Fibroblast of the conjunctiva (primary cell): ENCODE data around the gene MYH16.
"Not testable (repeated sequence)": the region's sequence is repeated elsewhere in the genome, so short reads cannot be mapped to it uniquely, and the experiment has no call there.

Source experiments
- DNase-seq: peaks from one replicate; pipeline ENCODE4 v3.0.0-alpha.2; 2010; ENCODE audit warnings: low read depth

MYH16 gene

DNA sequence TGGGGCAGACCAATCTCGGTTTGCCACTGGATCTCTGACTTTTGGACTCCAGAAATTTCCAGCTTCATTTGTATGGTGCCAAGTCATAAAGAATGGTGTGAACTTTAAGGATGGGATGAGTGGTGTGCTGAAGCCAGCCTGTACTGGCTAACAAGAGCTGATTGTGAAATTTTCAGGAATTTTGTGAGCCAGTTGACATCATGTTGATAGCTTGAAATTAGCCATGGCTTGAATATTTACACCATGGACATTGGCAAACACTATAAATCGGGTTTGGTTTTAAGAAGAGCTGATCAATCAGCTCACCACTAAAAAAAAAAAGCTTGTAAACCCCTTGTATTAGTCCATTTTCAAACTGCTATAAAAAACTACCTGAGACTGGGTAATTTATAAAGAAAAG is 14.1 kb upstream of the MYH16 start:
- no peak for DNase-seq

DNA sequence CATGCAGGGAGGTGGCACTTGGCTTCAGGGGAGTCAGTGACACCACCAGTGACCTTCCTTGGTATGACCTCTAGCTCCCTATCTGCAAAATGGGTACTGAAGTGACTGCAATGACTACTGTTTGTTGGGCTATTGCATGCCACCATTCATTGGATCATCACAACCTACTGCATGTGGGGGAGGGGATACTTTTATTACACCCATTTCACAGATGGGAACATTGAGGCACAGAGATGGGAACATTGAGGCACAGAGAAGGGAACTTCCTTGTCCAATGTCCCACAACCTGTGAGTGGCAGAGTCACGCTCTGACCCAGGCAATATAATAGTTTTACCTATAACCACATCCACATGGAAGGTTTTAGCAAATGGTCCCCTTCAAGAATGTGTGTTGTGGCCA is 12.2 kb upstream of the MYH16 start:
- no peak for DNase-seq

DNA sequence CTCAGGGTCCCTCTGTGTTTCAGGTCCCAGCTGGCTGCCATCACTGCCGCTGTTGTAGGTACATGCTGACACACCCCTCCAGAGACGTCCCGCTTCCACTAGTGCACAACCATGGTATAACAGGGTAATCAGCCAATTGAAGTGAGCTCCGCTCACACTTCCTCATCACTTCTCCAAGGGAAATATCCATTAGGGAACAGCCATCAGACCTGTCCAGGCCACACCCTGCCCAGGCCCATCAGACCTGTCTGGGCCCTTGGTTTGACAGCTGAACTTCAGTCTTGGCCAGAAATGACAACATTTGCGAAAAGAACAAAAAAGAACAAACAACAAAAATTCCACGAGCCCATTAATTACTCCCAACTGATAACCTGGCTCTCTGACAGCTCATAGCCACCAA is 11.0 kb upstream of the MYH16 start:
- no peak for DNase-seq

DNA sequence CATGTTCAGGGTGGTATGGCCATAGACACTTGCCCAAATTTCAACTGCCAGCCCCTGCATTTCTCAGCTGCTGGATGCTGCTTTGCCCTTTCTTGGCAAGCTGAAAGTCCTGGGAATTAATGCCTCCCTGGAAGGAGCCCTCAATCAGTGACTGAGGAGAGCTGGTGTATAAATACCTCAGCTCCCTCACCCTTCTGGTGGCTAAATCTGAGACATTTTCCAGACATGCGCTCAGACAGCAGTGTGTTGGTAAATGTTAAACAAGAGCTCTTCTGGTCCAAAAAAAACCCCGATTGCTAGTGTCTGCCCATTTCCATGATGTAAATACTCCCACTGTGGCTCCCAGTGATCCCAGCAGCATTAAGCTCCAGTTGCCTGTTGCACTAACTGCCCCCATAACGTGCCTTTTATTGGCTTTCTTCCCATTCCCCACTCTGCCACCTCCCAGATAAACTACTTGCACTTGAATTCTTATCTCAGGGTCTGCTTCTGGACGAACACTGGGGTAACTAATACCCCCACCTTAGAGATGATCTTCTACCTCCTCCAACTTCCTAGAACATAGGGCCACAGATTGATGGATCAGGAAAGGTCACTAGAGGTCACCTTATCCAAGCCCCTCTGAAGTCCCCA is 6.7 kb upstream of the MYH16 start:
- no peak for DNase-seq

DNA sequence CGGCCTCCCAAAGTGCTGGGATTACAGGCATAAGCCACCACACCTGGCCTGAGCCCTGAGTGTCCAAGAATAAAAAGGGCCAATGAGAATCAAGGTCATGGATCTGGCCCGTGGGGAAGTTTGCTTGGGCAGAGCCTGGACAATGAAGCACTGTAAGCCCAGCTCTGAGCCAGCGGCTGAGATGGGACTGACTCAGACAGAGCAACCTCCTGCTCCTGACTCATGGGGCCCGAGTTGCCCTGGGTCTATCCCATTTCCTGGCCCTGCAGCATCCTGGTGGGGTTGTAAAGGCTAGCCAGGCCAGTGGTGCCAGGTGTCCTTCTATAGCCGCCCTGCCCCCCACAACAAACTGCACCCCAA is 5.2 kb upstream of the MYH16 start:
- peak; percentile 17 for DNase-seq

DNA sequence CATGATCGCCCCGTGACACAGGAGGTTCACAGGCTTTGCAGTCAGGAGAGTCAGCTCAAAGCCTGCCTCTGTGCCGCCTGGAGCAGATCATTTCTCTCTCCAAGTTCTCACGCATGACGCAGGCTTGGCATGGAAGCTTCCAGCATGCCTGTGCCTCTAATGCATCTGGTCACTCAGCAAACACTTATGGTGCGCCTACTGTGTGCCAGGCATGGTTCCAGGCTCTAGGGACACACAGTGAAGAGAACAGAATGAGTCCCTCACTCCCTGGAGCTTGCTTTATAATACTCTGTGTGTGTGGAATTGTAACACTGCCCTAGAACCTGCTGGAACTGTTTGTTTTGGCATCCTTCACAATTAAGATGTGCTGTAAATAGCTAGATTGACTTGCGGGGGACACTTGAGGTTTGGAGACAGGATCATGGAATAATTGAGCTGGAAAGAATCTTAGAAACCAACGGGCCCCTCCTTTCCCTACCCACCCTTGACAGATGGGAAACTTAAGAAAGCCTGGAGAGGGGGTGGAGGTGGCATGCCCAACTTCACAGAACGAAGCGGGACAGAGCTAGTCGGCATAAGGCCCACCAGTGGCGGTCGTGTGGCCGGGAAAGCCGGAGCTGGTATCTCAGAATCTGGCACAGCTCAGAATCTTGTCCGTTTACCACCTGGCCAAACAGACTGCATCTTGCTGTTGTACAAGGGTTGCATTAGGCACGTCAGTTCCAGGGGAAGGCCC is 4.6 kb upstream of the MYH16 start:
- DNase-seq, result no peak

DNA sequence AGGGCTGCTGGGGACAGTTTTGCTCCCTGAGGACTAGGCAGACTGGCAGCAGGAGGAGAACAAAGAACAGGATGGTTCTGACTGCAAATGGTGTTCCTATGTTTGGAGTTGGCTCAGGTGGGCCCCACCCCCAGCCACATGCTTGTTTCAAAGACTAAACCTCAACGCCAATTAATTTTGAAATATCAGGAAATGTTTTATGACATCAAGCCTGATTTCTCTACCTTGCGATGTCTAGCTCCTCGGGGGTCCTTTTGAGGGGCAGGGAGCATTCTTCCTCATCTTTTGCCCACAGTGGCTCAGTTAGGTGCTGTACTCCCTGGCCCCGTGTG is 4.1 kb upstream of the MYH16 start:
- no peak for DNase-seq

DNA sequence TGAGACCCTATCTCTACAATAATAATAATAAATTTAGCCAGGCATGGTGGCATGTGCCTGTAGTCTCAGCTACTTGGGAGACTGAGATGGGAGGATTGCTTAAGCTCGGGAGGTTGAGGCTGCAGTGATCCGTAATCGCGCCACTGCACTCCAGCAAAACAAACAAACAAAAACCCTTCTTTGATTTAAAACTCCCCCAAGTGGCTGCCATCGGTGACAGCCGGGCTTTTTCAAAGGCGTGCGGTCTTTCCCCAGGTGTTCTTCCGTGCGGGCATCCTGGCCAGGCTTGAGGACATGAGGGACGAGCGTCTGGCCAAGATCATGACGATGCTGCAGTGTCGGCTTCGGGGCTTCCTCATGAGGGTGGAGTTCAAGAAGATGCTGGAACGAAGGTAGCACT is 1.9 kb upstream of the MYH16 start:
- no peak for DNase-seq

DNA sequence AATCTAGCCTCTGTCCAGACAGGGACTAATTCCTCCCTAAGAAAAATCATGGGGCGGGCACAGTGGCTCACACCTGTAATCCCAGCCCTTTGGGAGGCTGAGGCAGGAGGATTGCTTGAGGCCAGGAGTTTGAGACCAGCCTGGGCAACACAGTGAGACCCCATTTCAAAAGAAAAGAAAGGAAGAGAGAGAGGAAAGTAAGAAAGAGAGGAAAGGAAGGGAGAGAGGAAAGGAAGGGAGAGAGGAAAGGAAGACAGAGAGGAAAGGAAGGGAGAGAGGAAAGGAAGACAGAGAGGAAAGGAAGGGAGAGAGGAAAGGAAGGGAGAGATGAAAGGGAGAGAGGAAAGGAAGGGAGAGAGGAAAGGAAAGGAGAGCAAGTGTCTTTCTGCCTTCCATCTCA is 922 bp downstream of the MYH16 start:
- not testable (repeated sequence) for DNase-seq

DNA sequence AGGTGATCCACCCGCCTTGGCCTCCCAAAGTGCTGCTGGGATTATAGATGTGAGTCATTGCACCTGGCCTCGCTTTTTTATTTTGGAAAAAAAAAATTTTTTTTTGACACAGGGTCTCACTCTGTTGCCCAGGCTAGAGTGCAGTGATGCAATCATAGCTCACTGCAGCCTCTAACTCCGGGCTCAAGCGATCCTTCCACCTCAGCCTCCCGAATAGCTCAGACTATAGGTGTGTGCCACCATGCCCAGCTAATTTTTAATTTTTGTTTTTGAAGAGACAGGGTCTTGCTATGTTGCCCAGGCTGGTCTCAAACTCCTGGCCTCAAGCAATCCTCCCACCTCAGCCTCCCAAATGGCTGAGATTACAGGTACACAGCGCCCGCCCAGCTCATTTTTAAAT is 2.3 kb downstream of the MYH16 start:
- DNase-seq, result not testable (repeated sequence)

DNA sequence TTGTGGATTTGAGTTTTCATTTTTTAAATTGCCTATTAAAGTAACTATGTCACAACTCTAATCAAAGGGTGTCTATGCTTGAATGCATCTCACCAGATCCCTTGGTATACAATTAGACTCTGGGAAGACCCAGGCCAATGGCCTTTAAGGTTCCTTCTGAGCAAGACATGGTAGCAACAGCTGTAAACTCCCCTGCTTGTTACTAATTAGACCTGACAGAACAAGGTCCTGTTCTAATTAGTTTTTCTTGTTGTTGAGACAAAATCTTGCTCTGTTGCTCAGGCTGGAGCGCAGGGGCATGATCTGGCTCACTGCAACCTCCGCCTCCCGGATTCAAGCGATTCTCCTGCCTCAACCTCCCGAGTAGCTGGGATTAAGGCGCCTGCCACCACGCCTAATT is 2.9 kb downstream of the MYH16 start:
- no peak for DNase-seq

DNA sequence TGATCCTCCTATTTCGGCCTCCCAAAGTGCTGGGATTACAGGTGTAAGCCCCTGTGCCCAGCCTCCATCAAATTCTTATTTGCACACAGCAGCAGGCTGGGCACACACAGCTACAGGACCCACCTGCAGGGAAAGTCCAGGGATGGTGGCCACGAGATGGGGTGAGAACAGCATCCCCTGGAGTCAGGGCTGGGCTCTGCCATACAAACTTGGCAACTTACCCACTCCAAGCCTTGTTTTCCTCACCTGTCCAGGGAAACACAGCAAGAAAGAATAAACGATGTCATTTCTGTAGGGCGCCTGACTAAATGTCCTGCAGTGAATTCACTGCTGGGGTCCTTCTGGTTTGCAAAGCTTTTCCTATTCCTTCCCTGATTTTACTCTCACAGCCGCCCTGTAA is 5.5 kb downstream of the MYH16 start:
- no peak for DNase-seq

DNA sequence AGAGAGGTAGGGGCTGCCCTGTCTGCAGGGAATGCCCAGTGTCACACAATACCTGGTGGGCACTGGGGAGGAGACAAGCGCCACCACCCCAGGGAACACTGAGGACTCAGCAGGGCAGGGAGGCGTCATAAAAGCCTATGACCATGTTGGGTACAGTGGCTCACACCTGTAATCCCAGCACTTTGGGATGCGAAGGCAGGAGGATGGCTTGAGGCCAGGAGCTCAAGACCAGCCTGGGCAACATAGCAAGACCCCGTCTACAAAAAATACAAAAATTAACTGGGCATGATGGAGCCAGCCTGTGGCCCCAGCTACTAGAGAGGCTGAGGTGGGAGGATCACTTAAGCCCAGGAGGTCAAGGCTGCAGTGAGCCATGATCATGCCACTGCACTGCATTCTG is 11.5 kb downstream of the MYH16 start:
- DNase-seq, result not testable (repeated sequence)

DNA sequence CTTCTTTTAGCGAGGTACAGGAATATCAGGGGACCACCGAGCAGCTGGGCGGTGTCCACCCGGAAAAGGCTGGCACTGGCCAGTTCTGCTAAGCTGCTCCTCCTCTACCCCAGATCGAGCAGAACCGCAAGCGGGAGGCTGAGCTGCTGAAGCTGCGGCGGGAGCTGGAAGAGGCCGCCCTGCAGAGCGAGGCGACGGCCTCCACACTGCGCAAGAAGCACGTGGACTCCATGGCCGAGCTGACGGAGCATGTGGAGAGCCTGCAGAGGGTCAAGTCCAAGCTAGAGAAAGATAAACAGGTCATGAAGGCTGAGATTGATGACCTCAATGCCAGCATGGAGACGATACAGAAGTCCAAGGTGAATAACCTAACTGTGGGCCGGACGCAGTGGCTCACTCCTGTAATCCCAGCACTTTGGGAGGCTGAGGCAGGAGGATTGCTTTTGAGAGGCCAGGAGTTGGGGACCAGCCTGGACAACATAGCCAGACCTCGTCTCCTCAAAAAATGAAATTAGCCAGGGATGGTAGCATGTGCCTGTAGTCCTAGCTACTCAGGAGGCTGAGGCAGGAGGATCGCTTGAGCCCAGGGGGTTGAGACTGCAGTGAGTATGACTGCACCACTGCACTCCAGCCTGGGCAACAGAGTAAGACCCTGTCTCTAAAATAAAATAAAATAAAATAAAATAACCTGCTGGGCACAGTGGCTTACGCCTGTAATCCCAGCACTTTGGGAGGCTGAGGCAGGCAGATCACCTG is 15.3 kb downstream of the MYH16 start:
- no peak for DNase-seq

DNA sequence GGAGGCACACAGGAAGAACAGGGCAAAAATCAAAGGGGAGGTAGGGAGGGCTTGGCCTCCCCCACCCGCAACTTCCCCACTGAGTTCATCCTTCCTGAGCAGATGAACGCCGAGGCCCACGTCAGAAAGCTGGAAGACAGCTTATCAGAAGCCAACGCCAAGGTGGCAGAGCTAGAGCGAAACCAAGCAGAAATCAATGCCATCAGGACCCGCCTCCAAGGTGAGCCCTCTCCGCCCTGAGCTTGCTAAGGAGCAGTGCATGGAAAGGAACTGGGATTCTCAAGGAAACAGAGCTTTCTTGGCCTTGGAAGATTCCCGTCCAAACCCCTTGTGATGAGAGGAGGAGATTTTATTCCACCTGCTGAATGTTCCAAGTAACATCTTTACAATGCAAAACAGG is 16.5 kb downstream of the MYH16 start:
- no peak for DNase-seq

DNA sequence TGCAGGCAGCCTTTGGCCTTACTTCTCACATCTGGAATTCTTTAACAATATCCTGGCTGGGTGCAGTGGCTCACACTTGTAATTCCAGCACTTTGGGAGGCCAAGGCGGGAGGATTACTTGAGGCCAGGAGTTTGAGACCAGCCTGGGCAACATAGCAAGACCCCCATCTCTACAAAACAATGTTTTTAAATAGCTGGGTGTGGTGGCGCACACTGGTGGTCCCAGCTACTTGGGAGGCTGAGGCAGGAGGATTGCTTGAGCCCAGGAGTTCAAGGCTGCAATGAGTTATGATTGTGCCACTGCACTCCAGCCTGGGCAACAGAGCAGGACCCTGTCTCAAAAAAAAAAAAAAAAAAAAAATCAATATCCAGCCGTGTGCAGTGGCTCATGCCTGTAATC is 17.5 kb downstream of the MYH16 start:
- not testable (repeated sequence) for DNase-seq

DNA sequence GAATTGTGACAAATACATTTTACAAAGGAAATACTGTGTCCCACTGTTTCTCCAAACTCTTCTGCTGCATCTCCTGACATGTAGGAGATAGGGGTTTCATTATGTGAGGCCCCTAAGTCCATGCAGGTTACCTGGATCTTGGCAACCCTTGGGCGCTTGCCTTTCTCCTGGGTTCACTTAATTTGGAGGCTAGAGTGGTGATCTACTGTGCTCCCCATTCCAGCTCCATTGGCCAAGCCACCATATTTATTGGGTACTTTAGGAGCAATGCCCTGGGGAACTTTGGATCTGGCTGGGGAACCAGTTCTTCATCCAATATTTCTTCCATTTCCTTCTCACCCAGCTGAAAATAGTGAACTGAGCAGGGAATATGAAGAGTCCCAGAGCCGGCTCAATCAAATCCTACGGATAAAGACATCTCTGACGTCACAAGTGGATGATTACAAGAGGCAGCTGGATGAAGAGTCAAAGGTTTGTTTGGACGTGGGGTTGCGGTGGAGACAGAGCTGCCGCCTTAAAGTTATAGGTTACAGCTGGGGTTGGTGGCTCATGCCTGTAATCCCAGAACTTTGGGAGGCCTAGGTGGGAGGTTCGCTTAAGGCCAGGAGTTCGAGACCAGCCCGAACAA is 18.5 kb downstream of the MYH16 start:
- DNase-seq, result no peak

DNA sequence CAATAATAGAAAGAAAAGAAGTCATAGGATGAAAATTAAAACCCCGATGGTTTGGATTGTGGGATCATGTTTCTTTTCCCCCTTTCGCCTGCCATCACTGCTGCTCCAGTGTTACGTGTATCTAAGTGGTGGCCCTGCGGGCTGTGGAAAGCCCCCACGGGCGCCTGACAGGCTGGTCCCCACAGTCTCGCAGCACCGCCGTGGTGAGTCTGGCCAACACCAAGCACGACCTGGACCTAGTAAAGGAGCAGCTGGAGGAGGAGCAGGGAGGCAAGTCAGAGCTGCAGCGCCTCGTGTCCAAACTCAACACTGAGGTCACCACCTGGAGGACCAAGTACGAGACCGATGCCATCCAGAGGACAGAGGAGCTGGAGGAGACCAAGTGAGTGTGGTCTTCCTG is 19.5 kb downstream of the MYH16 start:
- no peak for DNase-seq

DNA sequence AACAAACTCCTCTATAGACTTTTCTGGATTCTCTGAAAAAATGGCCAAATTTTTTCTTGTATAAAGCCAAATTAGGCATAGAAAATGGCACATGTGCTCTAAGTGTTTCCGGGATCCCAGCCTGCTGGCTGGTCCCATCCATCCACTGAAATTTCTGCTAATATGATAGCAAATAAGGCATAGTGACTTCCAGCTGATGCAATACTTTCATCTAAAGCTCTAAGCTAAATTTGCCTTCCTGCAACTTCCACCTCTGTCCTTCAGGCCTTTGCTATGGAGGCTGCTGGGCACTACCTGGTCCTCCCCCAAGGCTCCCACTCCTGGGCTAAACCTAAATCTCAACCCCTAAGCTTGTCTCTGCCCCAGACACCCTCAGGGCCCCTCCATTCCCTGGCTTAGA is 20.5 kb downstream of the MYH16 start:
- no peak for DNase-seq

DNA sequence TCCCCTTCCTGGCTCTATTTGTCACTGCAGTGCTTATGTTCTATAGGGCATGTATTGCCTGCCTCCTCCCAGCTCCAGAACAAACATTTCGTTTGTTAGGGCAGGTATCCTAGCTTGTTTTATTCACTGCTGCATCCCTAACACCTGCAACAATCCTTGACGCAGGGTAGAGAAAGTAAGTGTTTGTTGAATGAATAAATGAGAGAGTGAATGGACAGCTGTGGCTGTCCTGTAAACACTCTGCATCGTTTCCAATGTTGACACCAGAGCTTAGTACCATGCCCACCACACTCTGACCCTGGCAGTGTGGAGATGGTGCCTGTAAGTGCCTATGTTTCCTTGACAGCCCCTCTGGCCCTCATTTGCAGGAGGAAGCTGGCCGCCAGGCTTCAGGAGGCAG is 21.0 kb downstream of the MYH16 start:
- no peak for DNase-seq

DNA sequence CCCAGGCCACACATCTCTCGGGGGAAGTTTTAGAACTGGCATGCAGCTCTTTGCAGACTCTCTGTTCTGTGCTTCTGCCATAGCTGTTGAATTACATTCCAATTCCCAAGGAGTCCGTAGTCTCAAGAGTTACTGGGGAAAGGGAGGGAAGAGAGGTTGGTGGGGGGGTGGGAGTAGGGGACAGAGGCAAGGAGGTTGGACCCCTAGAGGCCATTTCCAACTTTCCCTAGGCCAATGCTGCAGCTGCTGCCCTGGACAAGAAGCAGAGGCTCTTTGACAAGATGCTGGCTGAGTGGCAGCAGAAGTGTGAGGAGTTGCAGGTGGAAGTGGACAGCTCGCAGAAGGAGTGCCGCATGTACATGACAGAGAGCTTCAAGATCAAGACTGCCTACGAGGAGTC is 23.8 kb downstream of the MYH16 start:
- DNase-seq, result no peak

DNA sequence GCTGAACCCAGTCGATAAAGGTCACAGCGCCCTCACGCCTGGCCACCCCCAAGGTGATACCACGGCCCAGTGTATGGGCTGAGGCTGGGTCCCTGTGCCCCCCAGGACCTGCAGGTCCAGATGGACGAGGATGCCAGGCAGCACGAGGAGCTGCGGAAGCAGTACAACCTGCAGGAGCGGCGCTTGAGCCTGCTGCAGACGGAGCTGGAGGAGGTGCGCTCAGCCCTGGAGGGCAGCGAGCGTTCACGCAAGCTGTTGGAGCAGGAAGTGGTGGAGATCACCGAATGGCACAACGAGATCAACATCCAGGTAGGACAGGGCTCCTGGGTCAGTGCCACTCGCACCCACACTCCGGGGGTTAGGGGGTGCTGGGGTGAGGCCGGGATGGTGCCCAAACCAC is 28.9 kb downstream of the MYH16 start:
- DNase-seq, result no peak
